ENCODE measurements around the gene PRAMEF14.
A peak's percentile ranks its signal among the peaks of the same experiment; 100 is the strongest.
"Not testable (repeated sequence)": the region's sequence is repeated elsewhere in the genome, so short reads cannot be mapped to it uniquely, and the experiment has no call there.

The PRAMEF14 gene

GRCh38 chr1:13347034-13347433 is at the start of gene PRAMEF14:
PRAMEF14 (minus strand) TSS chr1:13347134; CDS start chr1:13345314, 1,820 bp downstream.
- not testable (repeated sequence) for FAIRE-seq; DNase-seq (ENCODE audit: low spot score)

- not testable (repeated sequence) for FAIRE-seq; DNase-seq (ENCODE audit: low spot score)
These were observed 48.4 kb upstream of the PRAMEF14 start for GRCh38 chr1:13395311-13395710.

GRCh38 chr1:13394761-13395160 is 47.8 kb upstream of the PRAMEF14 start:
- not testable (repeated sequence) for FAIRE-seq; DNase-seq (ENCODE audit: low spot score)

- FAIRE-seq; DNase-seq (ENCODE audit: low spot score): not testable (repeated sequence)
These were observed 46.1 kb upstream of the PRAMEF14 start for GRCh38 chr1:13393004-13393403.

DNA sequence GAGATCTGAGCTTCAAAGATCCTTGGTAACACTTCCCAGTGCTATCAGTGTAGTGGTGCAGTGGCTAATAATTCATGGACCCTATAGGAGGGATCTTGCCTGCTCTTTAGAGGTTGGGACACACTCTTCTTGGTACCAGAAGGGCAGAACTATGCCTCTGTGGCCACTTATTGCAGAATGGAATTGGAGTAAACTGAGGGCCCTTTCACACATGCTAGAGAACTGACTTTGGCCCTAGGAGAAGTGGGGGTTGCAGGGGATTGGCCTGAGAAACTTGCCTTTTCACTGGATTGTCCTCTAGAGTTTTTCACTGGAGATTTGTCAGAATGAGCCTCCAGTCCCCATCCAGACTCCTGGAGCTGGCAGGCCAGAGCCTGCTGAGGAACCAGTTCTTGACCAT is 42.4 kb upstream of the PRAMEF14 start, which contains the start of gene PRAMEF17:
Gene PRAMEF17 (plus strand): TSS at position 301 of the 400 bp plus-strand sequence. CDS start 26 bp downstream, at position 327.
- FAIRE-seq; DNase-seq (ENCODE audit: low spot score): not testable (repeated sequence)

DNA sequence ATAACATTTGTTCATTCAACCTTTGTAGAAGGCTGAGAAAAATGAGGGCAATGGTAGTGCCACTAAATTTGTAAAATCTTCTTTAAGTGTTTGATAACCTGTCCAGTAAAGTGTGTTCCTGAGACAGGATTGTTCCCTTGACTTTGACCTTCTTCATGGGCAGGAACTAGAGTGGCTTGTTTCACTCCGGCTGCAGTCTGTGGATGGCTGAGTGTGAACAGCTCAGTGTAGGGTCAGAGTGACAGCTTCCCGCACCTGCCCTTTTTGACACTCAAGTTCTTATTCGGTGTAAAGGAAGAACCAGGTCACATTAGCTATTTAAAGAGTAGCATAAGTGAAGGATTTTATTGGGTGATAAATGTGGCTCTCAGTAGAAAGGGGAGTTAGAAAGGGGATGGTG is 33.4 kb upstream of the PRAMEF14 start:
- FAIRE-seq; DNase-seq (ENCODE audit: low spot score): not testable (repeated sequence)

- DNase-seq (ENCODE audit: low spot score) = not testable (repeated sequence)
These were observed 32.0 kb upstream of the PRAMEF14 start for GRCh38 chr1:13378983-13379382.

GRCh38 chr1:13368544-13368943 is 21.6 kb upstream of the PRAMEF14 start:
- not testable (repeated sequence) for FAIRE-seq; DNase-seq (ENCODE audit: low spot score)

More at GRCh38 chr1:13378983-13379382, 32.0 kb upstream of the PRAMEF14 start:
- FAIRE-seq = not testable (repeated sequence)

GRCh38 chr1:13366536-13366935 is 19.6 kb upstream of the PRAMEF14 start:
- not testable (repeated sequence) for DNase-seq (ENCODE audit: low spot score); FAIRE-seq

- not testable (repeated sequence) for FAIRE-seq; DNase-seq (ENCODE audit: low spot score)
These were observed 18.0 kb upstream of the PRAMEF14 start for GRCh38 chr1:13364928-13365327.

- not testable (repeated sequence) for DNase-seq (ENCODE audit: low spot score); FAIRE-seq
These were observed 15.4 kb upstream of the PRAMEF14 start for GRCh38 chr1:13362364-13362763.

GRCh38 chr1:13356774-13357173 is 9.8 kb upstream of the PRAMEF14 start:
- DNase-seq (ENCODE audit: low spot score) = peak; percentile 7
- not testable (repeated sequence) for FAIRE-seq

DNA sequence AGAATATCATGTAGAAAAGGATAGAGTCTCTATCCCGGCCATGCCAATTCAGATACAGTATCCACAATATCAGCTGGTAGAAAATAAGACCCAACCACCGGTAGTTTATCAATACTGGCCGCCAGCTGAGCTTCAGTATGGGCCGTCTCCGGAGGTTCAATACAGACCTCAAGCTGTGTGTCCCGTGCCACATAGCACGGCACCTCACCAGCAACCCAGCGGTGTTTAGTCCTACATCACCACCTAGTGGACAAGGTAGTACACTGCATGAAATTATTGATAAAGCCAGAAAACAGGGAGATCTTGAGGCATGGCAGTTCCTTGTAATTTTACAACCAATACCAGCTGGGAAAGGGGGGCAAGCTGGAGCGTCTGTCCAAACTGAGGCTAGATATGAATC is 7.5 kb upstream of the PRAMEF14 start:
- DNase-seq (ENCODE audit: low spot score); FAIRE-seq: not testable (repeated sequence)

GRCh38 chr1:13353476-13353875 is 6.5 kb upstream of the PRAMEF14 start:
- not testable (repeated sequence) for FAIRE-seq; DNase-seq (ENCODE audit: low spot score)

- FAIRE-seq; DNase-seq (ENCODE audit: low spot score): not testable (repeated sequence)
These were observed 4.4 kb downstream of the PRAMEF14 start for GRCh38 chr1:13342496-13342895.

GRCh38 chr1:13315281-13315680 is 31.7 kb downstream of the PRAMEF14 start, which contains the start of gene PRAMEF15:
PRAMEF15 (plus strand) TSS chr1:13315581; CDS start chr1:13318408, 2,827 bp downstream.
- DNase-seq (ENCODE audit: low spot score); FAIRE-seq: not testable (repeated sequence)

- DNase-seq (ENCODE audit: low spot score); FAIRE-seq: not testable (repeated sequence)
These were observed 43.7 kb downstream of the PRAMEF14 start, which contains the start of gene PRAMEF33 for GRCh38 chr1:13303239-13303638. PRAMEF33 (plus strand) TSS chr1:13303539; CDS start chr1:13305955, 2,416 bp downstream.

DNA sequence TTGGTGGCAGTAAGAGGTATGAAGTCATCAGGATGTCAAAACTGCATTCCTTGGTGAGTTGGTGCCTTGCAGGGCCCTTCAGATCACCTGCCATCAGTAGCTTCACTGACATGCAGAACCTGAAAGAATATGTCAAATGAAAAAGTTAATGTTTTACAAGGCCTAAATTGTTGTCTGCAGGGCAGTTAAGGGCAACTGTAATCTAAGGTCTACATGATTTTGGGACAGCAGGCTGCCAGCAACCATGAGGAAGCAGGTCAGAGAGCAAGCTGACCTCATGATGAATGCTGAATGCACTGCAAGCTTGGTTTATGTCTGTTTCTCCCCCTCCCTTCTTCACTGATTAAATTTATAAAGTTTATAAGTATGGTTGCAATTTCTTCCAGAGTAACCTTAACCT is 44.7 kb downstream of the PRAMEF14 start:
- not testable (repeated sequence) for FAIRE-seq; DNase-seq (ENCODE audit: low spot score)

GRCh38 chr1:13298699-13299098 is 48.2 kb downstream of the PRAMEF14 start:
- DNase-seq (ENCODE audit: low spot score); FAIRE-seq: not testable (repeated sequence)

DNA sequence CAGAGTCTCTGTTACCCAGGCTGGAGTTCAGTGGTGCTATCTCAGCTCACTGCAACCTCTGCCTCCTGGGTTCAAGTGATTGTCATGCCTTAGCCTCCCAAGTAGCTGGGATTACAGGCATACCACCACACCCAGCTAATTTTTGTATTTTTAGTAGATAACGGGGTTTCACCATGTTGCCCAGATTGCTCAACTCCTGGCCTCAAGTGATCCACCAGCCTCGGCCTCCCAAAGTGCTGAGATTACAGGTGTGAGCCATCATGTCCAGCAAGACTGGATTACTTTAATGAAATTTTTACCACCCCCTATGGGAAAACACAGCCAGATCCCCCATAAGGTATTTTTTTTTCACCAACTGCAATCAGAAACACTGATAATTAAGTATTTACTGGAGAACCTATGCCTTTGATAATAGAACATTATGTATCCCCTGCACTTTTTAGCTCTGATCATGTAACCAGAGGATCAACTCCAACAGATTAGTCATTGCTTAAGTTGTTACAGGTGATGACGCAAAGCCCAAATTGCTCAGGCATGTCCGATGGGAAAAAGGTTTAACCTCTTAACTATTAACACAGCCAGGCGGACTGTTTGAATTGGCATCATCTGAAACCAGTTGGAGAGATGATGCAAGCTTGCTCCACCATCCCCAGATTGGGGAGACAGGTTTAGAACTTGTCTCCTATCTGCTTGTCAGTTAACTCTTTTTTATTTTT is 49.6 kb downstream of the PRAMEF14 start:
- FAIRE-seq = not testable (repeated sequence)

More for the DNA sequence above, 49.6 kb downstream of the PRAMEF14 start:
- not testable (repeated sequence) for DNase-seq (ENCODE audit: low spot score)
